Measurements from ENCODE around the gene ARNT2. TPM values are rescaled to one million over a fixed set of nuclear protein-coding genes. Genes with fewer than 3 reads are reported as not detected.

The ARNT2 gene
- total RNA-seq, 4 donors from 2014 or later: 5.1 to 8.8 (median 6.8) TPM

- H3K36me3 ChIP-seq: peaks cover 0 to 10% (median 0%) of the 10 kb centered on the region in 3 donors
- H3K4me1 ChIP-seq: no peaks in the 10 kb centered on the region
- 81 to 82% methylated on average over 2 of the region's 2 CpGs for WGBS, 2 donors
- H3K9me3 ChIP-seq: peaks cover 0 to 7% (median 0%) of the 10 kb centered on the region in 4 donors
- H3K27me3 ChIP-seq: no peaks in the 10 kb centered on the region
- no peak overlapping the region for H3K4me3 ChIP-seq
- no peak overlapping the region for H3K27ac ChIP-seq
- DNase-seq (ENCODE audit: low spot score in 2 of 2): no peak
- no peak for TF ChIP-seq CTCF (IDR thresholded peaks at IDR 0.05)
- TF ChIP-seq POLR2A (IDR thresholded peaks at IDR 0.05): no peak
- TF ChIP-seq EP300 (IDR thresholded peaks at IDR 0.05): no peak
These were observed 143.1 kb downstream of the ARNT2 start for GRCh38 chr15:80547264-80547663.

GRCh38 chr15:80549191-80549590, 145.0 kb downstream of the ARNT2 start:
- no peak for DNase-seq (ENCODE audit: low spot score in 2 of 2)
- H3K9me3 ChIP-seq: peaks cover 0 to 4% (median 0%) of the 10 kb centered on the region in 4 donors
- no peaks in the 10 kb centered on the region for H3K27me3 ChIP-seq
- no peak overlapping the region for H3K27ac ChIP-seq
- no peak overlapping the region for H3K4me3 ChIP-seq
- H3K36me3 ChIP-seq: peaks cover 0 to 4% (median 0%) of the 10 kb centered on the region in 3 donors
- 92 to 96% methylated on average over 1 of the region's 1 CpG for WGBS, 2 donors
- H3K4me1 ChIP-seq: no peaks in the 10 kb centered on the region
- no peak for TF ChIP-seq CTCF (IDR thresholded peaks at IDR 0.05)
- no peak for TF ChIP-seq POLR2A (IDR thresholded peaks at IDR 0.05)
- no peak for TF ChIP-seq EP300 (IDR thresholded peaks at IDR 0.05)

GRCh38 chr15:80549654-80550053, 145.5 kb downstream of the ARNT2 start:
- Histone ChIP-seq H3K9me3 (no peaks in the 10 kb centered on the region), H3K27ac (no peak overlapping the region), H3K36me3 (peaks cover 0 to 4% (median 0%) of the 10 kb centered on the region in 3 donors), H3K4me3 (no peak overlapping the region), H3K4me1 (peaks cover 0 to 2% (median 0%) of the 10 kb centered on the region in 4 donors), H3K27me3 (no peaks in the 10 kb centered on the region)
- TF ChIP-seq CTCF (IDR thresholded peaks at IDR 0.05) (no peak), EP300 (IDR thresholded peaks at IDR 0.05) (no peak), POLR2A (IDR thresholded peaks at IDR 0.05) (no peak)
- no peak for DNase-seq (ENCODE audit: low spot score in 2 of 2)
- WGBS, 2 donors: 78 to 79% methylated on average over 3 of the region's 3 CpGs

GRCh38 chr15:80550219-80550907, 146.2 kb downstream of the ARNT2 start:
- 49 to 50% methylated on average over 5 of the region's 5 CpGs for WGBS, 2 donors
- TF ChIP-seq EP300 (IDR thresholded peaks at IDR 0.05): no peak
- TF ChIP-seq CTCF (IDR thresholded peaks at IDR 0.05): no peak
- TF ChIP-seq POLR2A (IDR thresholded peaks at IDR 0.05): no peak
- DNase-seq (ENCODE audit: low spot score in 2 of 2): no peak
- H3K36me3 ChIP-seq: peaks cover 0 to 2% (median 0%) of the 10 kb centered on the region in 3 donors
- no peaks in the 10 kb centered on the region for H3K27me3 ChIP-seq
- H3K27ac ChIP-seq: no peak overlapping the region
- H3K4me1 ChIP-seq: peaks cover 0 to 9% (median 0%) of the 10 kb centered on the region in 4 donors
- no peak overlapping the region for H3K4me3 ChIP-seq
- no peaks in the 10 kb centered on the region for H3K9me3 ChIP-seq

- Histone ChIP-seq H3K4me3 (no peak overlapping the region), H3K27me3 (no peaks in the 10 kb centered on the region), H3K9me3 (no peaks in the 10 kb centered on the region), H3K36me3 (peaks cover 0 to 7% (median 0%) of the 10 kb centered on the region in 3 donors), H3K27ac (no peak overlapping the region), H3K4me1 (peaks cover 0 to 9% (median 0%) of the 10 kb centered on the region in 4 donors)
- WGBS, 2 donors: 40 to 49% methylated on average over 4 of the region's 4 CpGs
- DNase-seq (ENCODE audit: low spot score in 2 of 2): no peak
- TF ChIP-seq EP300 (IDR thresholded peaks at IDR 0.05): no peak
- no peak for TF ChIP-seq CTCF (IDR thresholded peaks at IDR 0.05)
- TF ChIP-seq POLR2A (IDR thresholded peaks at IDR 0.05): no peak
These were observed 146.7 kb downstream of the ARNT2 start for GRCh38 chr15:80550908-80551260.
